Gastrocnemius medialis (tissue), 4 donors: ENCODE results near the gene LMTK2. TPM values are rescaled to one million over a fixed set of nuclear protein-coding genes. Genes with fewer than 3 reads are reported as not detected.

ENCODE experiments used
- ATAC-seq, 2 donors: fragments of 150-250 bp; one replicate each; pipeline ENCODE4 v1.9.1; 2016
- DNase-seq, 2 donors: peaks; one replicate each; pipeline ENCODE4 v3.0.0-alpha.2; 2019
- H3K27ac ChIP-seq, 4 donors: fragments of 200-600 bp; sonication (generic); 1 replicate in 1 of 4; 2 replicates in 3 of 4; pipeline ENCODE4 v1.5.1; 2016 to 2018; ENCODE audit warnings: mild to moderate bottlenecking in 2 of 4, moderate library complexity in 1 of 4
- H3K27me3 ChIP-seq, 3 donors: fragments of 200-600 bp; sonication (generic) in 2 of 3; 1 replicate in 1 of 3; 2 replicates in 2 of 3; pipeline versions ENCODE4 v1.5.1 to v1.6.0; 2016 to 2019; ENCODE audit warnings: mild to moderate bottlenecking in 1 of 3, moderate library complexity in 1 of 3
- H3K36me3 ChIP-seq, 2 donors: fragments of 200-600 bp; sonication (generic) in 1 of 2; one replicate each; pipeline ENCODE4 v1.5.1; 2017 to 2018
- H3K4me1 ChIP-seq, 2 donors: fragments of 200-600 bp; sonication (generic) in 1 of 2; one replicate each; pipeline ENCODE4 v1.5.1; 2016 to 2017; ENCODE audit warnings: mild to moderate bottlenecking in 2 of 2
- H3K4me3 ChIP-seq, 4 donors: fragments of 200-600 bp; sonication (generic) in 3 of 4; 1 replicate in 1 of 4; 2 replicates in 3 of 4; pipeline ENCODE4 v1.5.1; 2016 to 2019; ENCODE audit warnings: mild to moderate bottlenecking in 2 of 4
- H3K9me3 ChIP-seq, 3 donors: fragments of 200-600 bp; sonication (generic) in 2 of 3; 1 replicate in 1 of 3; 2 replicates in 2 of 3; pipeline ENCODE4 v1.5.1; 2016 to 2019
- CTCF ChIP-seq, 5 experiments: fragments of 450-650 bp in 3 of 5; fragments of 200-600 bp in 2 of 5; sonication (generic) in 2 of 5; IDR thresholded peaks in 4 of 5; conservative IDR thresholded peaks in 1 of 5; 1 replicate in 4 of 5; 2 replicates in 1 of 5; pipeline ENCODE4 v1.5.1; 2016 to 2019; ENCODE audit warnings: antibody characterized with exemption in 5 of 5, mild to moderate bottlenecking in 3 of 5, moderate library complexity in 3 of 5
- POLR2A ChIP-seq, 2 donors: fragments of 450-650 bp; IDR thresholded peaks; one replicate each; pipeline ENCODE4 v1.6.1; 2017; ENCODE audit warnings: antibody characterized with exemption in 2 of 2, mild to moderate bottlenecking in 2 of 2, moderate library complexity in 2 of 2
- in situ Hi-C, 4 donors: fragments of 200-750 bp; cut with MboI; loops; one replicate each; pipeline versions ENCODE4 v1.15.0 to v1.8.0; 2017; ENCODE audit warnings: low sequenced_read_pairs in 4 of 4
- intact Hi-C: fragments of 100-400 bp; cut with DNase I; formaldehyde crosslinking; loops from one replicate; pipeline ENCODE4 v1.15.1; 2023; ENCODE audit warnings: low total_unique reads
- total RNA-seq, 4 donors: library from RNA; depleted of rRNA; stranded (reverse); fragments of >200 nt; gene quantifications; one replicate each; pipeline versions ENCODE4 v1.1.0 to v1.2.3, GENCODE V29; 2016

The LMTK2 gene
- total RNA-seq, 4 donors from 2014 or later: 10.8 to 44.2 (median 17.7) TPM

DNA sequence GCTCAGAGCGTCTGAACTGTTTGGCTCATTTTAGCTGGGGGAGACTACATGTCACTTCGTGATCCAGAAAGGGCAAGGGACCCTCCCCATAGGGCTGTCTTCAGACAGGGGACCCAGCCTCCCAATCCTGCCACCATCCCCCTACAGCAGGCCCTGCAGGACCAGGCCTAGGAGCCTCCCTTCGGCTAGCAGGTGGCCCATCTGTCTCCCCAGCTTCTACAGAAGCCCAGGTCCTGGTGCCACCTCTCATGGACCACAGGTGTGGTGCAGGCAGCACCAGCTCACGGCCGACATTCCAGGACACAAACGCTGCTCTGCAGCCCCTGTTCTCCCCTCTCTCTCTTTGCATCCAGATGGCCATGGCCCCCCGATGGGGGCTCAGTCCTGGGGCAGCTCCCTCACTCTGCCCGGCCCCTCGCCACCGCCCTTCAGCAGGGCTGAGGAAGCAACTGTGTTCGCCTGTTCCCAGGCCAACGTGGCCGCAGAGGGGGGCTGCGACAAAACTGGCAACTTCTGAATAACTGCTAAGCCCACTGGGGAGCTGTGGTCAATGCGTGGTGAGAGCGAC lies 135.1 kb downstream of the LMTK2 start:
- Histone ChIP-seq H3K4me1 (no peaks in the 10 kb centered on the region), H3K4me3 (no peak overlapping the region), H3K27me3 (no peaks in the 10 kb centered on the region), H3K9me3 (no peaks in the 10 kb centered on the region), H3K27ac (no peak overlapping the region), H3K36me3 (peaks cover 0 to 46% of the 10 kb centered on the region in 2 donors)
- intact Hi-C loops: loop anchor here (5.0 kb wide), 1 partner anchor 219 kb away; no protein-coding TSS in a partner anchor
- ATAC-seq: no peak
- in situ Hi-C loops: loop anchor here in 1 of 4 donors (25.0 kb wide), 1 partner anchor 129 kb away; the partner anchor contains the start of gene LMTK2
- TF ChIP-seq POLR2A (IDR thresholded peaks at IDR 0.05) (no peak), CTCF (IDR thresholded peaks at IDR 0.05 in 4 of 5, conservative IDR thresholded peaks at IDR 0.05 in 1 of 5) (no peak)
- DNase-seq: no peak

GRCh38 chr7:98242342-98242741 lies 135.7 kb downstream of the LMTK2 start:
- in situ Hi-C loops: loop anchor here in 1 of 4 donors (25.0 kb wide), 1 partner anchor 130 kb away; the partner anchor contains the start of gene LMTK2
- Histone ChIP-seq H3K9me3 (no peaks in the 10 kb centered on the region), H3K4me3 (no peak overlapping the region), H3K4me1 (no peaks in the 10 kb centered on the region), H3K36me3 (peaks cover 0 to 46% of the 10 kb centered on the region in 2 donors), H3K27ac (no peak overlapping the region), H3K27me3 (no peaks in the 10 kb centered on the region)
- TF ChIP-seq CTCF (IDR thresholded peaks at IDR 0.05 in 4 of 5, conservative IDR thresholded peaks at IDR 0.05 in 1 of 5) (no peak), POLR2A (IDR thresholded peaks at IDR 0.05) (no peak)
- ATAC-seq (no peak), DNase-seq (no peak)
- intact Hi-C loops: loop anchor here (5.0 kb wide), 1 partner anchor 220 kb away; no protein-coding TSS in a partner anchor

- in situ Hi-C loops (loop anchor here in 1 of 4 donors (25.0 kb wide), 1 partner anchor 131 kb away; the partner anchor contains the start of gene LMTK2), intact Hi-C loops (loop anchor here (5.0 kb wide), 1 partner anchor 221 kb away; no protein-coding TSS in a partner anchor)
- DNase-seq: no peak
These were observed 136.3 kb downstream of the LMTK2 start for GRCh38 chr7:98242934-98243333.

DNA sequence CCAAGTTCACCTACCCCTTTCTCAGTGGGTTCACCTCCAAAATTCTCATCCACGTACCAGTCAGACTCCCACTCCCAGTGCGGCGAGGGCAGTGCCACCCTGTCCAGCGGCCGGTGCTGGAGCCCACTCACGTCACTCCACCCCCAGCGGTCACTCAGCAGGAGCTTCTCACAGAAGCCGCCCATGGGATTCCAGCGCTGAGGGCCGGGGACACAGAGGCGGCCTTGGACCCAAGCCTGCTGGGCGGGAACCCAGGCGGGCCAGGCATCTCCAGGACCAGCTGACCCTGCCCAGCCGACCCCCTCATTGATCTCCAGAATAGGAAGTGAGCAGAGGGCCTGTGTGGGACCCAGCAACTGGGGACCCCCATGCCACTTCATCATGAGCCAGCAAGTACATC lies 138.2 kb downstream of the LMTK2 start:
- peaks cover 0 to 24% of the 10 kb centered on the region in 2 donors for H3K36me3 ChIP-seq
- H3K9me3 ChIP-seq: no peaks in the 10 kb centered on the region
- no peak for DNase-seq
- intact Hi-C loops (loop anchor here (5.0 kb wide), 1 partner anchor 223 kb away; no protein-coding TSS in a partner anchor), in situ Hi-C loops (loop anchor here in 1 of 4 donors (25.0 kb wide), 1 partner anchor 133 kb away; the partner anchor contains the start of gene LMTK2)
- TF ChIP-seq CTCF (IDR thresholded peaks at IDR 0.05 in 4 of 5, conservative IDR thresholded peaks at IDR 0.05 in 1 of 5) (no peak), POLR2A (IDR thresholded peaks at IDR 0.05) (no peak)
- H3K27ac ChIP-seq: no peak overlapping the region
- peaks cover 0 to 1% of the 10 kb centered on the region in 2 donors for H3K4me1 ChIP-seq
- H3K27me3 ChIP-seq: no peaks in the 10 kb centered on the region
- ATAC-seq: no peak
- H3K4me3 ChIP-seq: no peak overlapping the region

More at GRCh38 chr7:98242934-98243333, 136.3 kb downstream of the LMTK2 start:
- Histone ChIP-seq H3K27me3 (no peaks in the 10 kb centered on the region), H3K4me1 (no peaks in the 10 kb centered on the region), H3K27ac (no peak overlapping the region), H3K4me3 (no peak overlapping the region), H3K9me3 (no peaks in the 10 kb centered on the region), H3K36me3 (peaks cover 0 to 43% of the 10 kb centered on the region in 2 donors)
- no peak for ATAC-seq
- TF ChIP-seq POLR2A (IDR thresholded peaks at IDR 0.05) (no peak), CTCF (IDR thresholded peaks at IDR 0.05 in 4 of 5, conservative IDR thresholded peaks at IDR 0.05 in 1 of 5) (no peak)
